Measurements from ENCODE around the gene CHGA. TPM values are rescaled to one million over a fixed set of nuclear protein-coding genes. Genes with fewer than 3 reads are reported as not detected.

Gene CHGA
- total and polyA plus RNA-seq, 2 donors, result 0.71 to 4.3 TPM

GRCh38 chr14:92940543-92940942 is 17.6 kb downstream of the CHGA start:
- Histone ChIP-seq H3K4me3 (ENCODE audit: low read length in 2 of 2) (no peak overlapping the region), H3K4me1 (ENCODE audit: control insufficient read depth in 2 of 2, insufficient read depth in 2 of 2, low read length in 2 of 2) (no peaks in the 10 kb centered on the region), H3K27me3 (ENCODE audit: control insufficient read depth in 2 of 2, insufficient read depth in 1 of 2, low read length in 1 of 2) (no peaks in the 10 kb centered on the region), H3K27ac (ENCODE audit: low read depth in 1 of 2, low read length in 1 of 2) (no peak overlapping the region), H3K36me3 (ENCODE audit: control insufficient read depth in 2 of 2, insufficient read depth in 2 of 2, low read length in 1 of 2) (peaks cover 0 to 15% of the 10 kb centered on the region in 2 donors), H3K9me3 (ENCODE audit: control insufficient read depth in 2 of 2, insufficient read depth in 1 of 2, low read length in 1 of 2) (no peaks in the 10 kb centered on the region)
- WGBS, result 93% methylated on average over 11 of the region's 11 CpGs
- DNase-seq (ENCODE audit: low read depth in 6 of 9, low spot score in 9 of 9), result no peak

- Histone ChIP-seq H3K27me3 (ENCODE audit: control insufficient read depth in 2 of 2, insufficient read depth in 1 of 2, low read length in 1 of 2) (no peaks in the 10 kb centered on the region), H3K27ac (ENCODE audit: low read depth in 1 of 2, low read length in 1 of 2) (no peak overlapping the region), H3K4me3 (ENCODE audit: low read length in 2 of 2) (no peak overlapping the region), H3K9me3 (ENCODE audit: control insufficient read depth in 2 of 2, insufficient read depth in 1 of 2, low read length in 1 of 2) (no peaks in the 10 kb centered on the region), H3K36me3 (ENCODE audit: control insufficient read depth in 2 of 2, insufficient read depth in 2 of 2, low read length in 1 of 2) (peaks cover 0 to 19% of the 10 kb centered on the region in 2 donors), H3K4me1 (ENCODE audit: control insufficient read depth in 2 of 2, insufficient read depth in 2 of 2, low read length in 2 of 2) (no peaks in the 10 kb centered on the region)
- DNase-seq (ENCODE audit: low read depth in 6 of 9, low spot score in 9 of 9), result no peak
- WGBS, result 98% methylated on average over 30 of the region's 30 CpGs
Observed at GRCh38 chr14:92941531-92941930, 18.6 kb downstream of the CHGA start.

GRCh38 chr14:92942136-92942535 is 19.2 kb downstream of the CHGA start:
- 92% methylated on average over 5 of the region's 5 CpGs for WGBS
- Histone ChIP-seq H3K4me3 (ENCODE audit: low read length in 2 of 2) (no peak overlapping the region), H3K36me3 (ENCODE audit: control insufficient read depth in 2 of 2, insufficient read depth in 2 of 2, low read length in 1 of 2) (peaks cover 0 to 19% of the 10 kb centered on the region in 2 donors), H3K27me3 (ENCODE audit: control insufficient read depth in 2 of 2, insufficient read depth in 1 of 2, low read length in 1 of 2) (no peaks in the 10 kb centered on the region), H3K9me3 (ENCODE audit: control insufficient read depth in 2 of 2, insufficient read depth in 1 of 2, low read length in 1 of 2) (no peaks in the 10 kb centered on the region), H3K27ac (ENCODE audit: low read depth in 1 of 2, low read length in 1 of 2) (no peak overlapping the region), H3K4me1 (ENCODE audit: control insufficient read depth in 2 of 2, insufficient read depth in 2 of 2, low read length in 2 of 2) (no peaks in the 10 kb centered on the region)
- no peak for DNase-seq (ENCODE audit: low read depth in 6 of 9, low spot score in 9 of 9)

GRCh38 chr14:92942576-92942975 is 19.6 kb downstream of the CHGA start:
- H3K27me3 ChIP-seq (ENCODE audit: control insufficient read depth in 2 of 2, insufficient read depth in 1 of 2, low read length in 1 of 2), result no peaks in the 10 kb centered on the region
- H3K4me3 ChIP-seq (ENCODE audit: low read length in 2 of 2), result no peak overlapping the region
- no peaks in the 10 kb centered on the region for H3K9me3 ChIP-seq (ENCODE audit: control insufficient read depth in 2 of 2, insufficient read depth in 1 of 2, low read length in 1 of 2)
- DNase-seq (ENCODE audit: low read depth in 6 of 9, low spot score in 9 of 9), result no peak
- H3K27ac ChIP-seq (ENCODE audit: low read depth in 1 of 2, low read length in 1 of 2), result no peak overlapping the region
- WGBS, result 99% methylated on average over 8 of the region's 8 CpGs
- no peaks in the 10 kb centered on the region for H3K4me1 ChIP-seq (ENCODE audit: control insufficient read depth in 2 of 2, insufficient read depth in 2 of 2, low read length in 2 of 2)
- H3K36me3 ChIP-seq (ENCODE audit: control insufficient read depth in 2 of 2, insufficient read depth in 2 of 2, low read length in 1 of 2), result peaks cover 0 to 19% of the 10 kb centered on the region in 2 donors

- no peaks in the 10 kb centered on the region for H3K27me3 ChIP-seq (ENCODE audit: control insufficient read depth in 2 of 2, insufficient read depth in 1 of 2, low read length in 1 of 2)
- peaks cover 0 to 19% of the 10 kb centered on the region in 2 donors for H3K36me3 ChIP-seq (ENCODE audit: control insufficient read depth in 2 of 2, insufficient read depth in 2 of 2, low read length in 1 of 2)
- DNase-seq (ENCODE audit: low read depth in 6 of 9, low spot score in 9 of 9), result no peak
- 96% methylated on average over 30 of the region's 30 CpGs for WGBS
- no peak overlapping the region for H3K4me3 ChIP-seq (ENCODE audit: low read length in 2 of 2)
- H3K4me1 ChIP-seq (ENCODE audit: control insufficient read depth in 2 of 2, insufficient read depth in 2 of 2, low read length in 2 of 2), result no peaks in the 10 kb centered on the region
- H3K27ac ChIP-seq (ENCODE audit: low read depth in 1 of 2, low read length in 1 of 2), result no peak overlapping the region
- H3K9me3 ChIP-seq (ENCODE audit: control insufficient read depth in 2 of 2, insufficient read depth in 1 of 2, low read length in 1 of 2), result no peaks in the 10 kb centered on the region
Observed at GRCh38 chr14:92942976-92943710, 20.2 kb downstream of the CHGA start.

GRCh38 chr14:92943855-92944570 is 21.1 kb downstream of the CHGA start:
- Histone ChIP-seq H3K27me3 (ENCODE audit: control insufficient read depth in 2 of 2, insufficient read depth in 1 of 2, low read length in 1 of 2) (no peaks in the 10 kb centered on the region), H3K27ac (ENCODE audit: low read depth in 1 of 2, low read length in 1 of 2) (no peak overlapping the region), H3K36me3 (ENCODE audit: control insufficient read depth in 2 of 2, insufficient read depth in 2 of 2, low read length in 1 of 2) (peaks cover 0 to 19% of the 10 kb centered on the region in 2 donors), H3K9me3 (ENCODE audit: control insufficient read depth in 2 of 2, insufficient read depth in 1 of 2, low read length in 1 of 2) (no peaks in the 10 kb centered on the region), H3K4me3 (ENCODE audit: low read length in 2 of 2) (no peak overlapping the region), H3K4me1 (ENCODE audit: control insufficient read depth in 2 of 2, insufficient read depth in 2 of 2, low read length in 2 of 2) (no peaks in the 10 kb centered on the region)
- WGBS, result 96% methylated on average over 17 of the region's 17 CpGs
- DNase-seq (ENCODE audit: low read depth in 6 of 9, low spot score in 9 of 9), result no peak

- Histone ChIP-seq H3K27ac (ENCODE audit: low read depth in 1 of 2, low read length in 1 of 2) (no peak overlapping the region), H3K27me3 (ENCODE audit: control insufficient read depth in 2 of 2, insufficient read depth in 1 of 2, low read length in 1 of 2) (no peaks in the 10 kb centered on the region), H3K36me3 (ENCODE audit: control insufficient read depth in 2 of 2, insufficient read depth in 2 of 2, low read length in 1 of 2) (peaks cover 0 to 21% of the 10 kb centered on the region in 2 donors), H3K4me1 (ENCODE audit: control insufficient read depth in 2 of 2, insufficient read depth in 2 of 2, low read length in 2 of 2) (no peaks in the 10 kb centered on the region), H3K9me3 (ENCODE audit: control insufficient read depth in 2 of 2, insufficient read depth in 1 of 2, low read length in 1 of 2) (no peaks in the 10 kb centered on the region), H3K4me3 (ENCODE audit: low read length in 2 of 2) (no peak overlapping the region)
- DNase-seq (ENCODE audit: low read depth in 6 of 9, low spot score in 9 of 9), result no peak
- WGBS, result 98% methylated on average over 12 of the region's 12 CpGs
Observed at GRCh38 chr14:92944976-92945375, 22.0 kb downstream of the CHGA start.

GRCh38 chr14:92945544-92945943 is 22.6 kb downstream of the CHGA start:
- WGBS, result 97% methylated on average over 12 of the region's 12 CpGs
- Histone ChIP-seq H3K36me3 (ENCODE audit: control insufficient read depth in 2 of 2, insufficient read depth in 2 of 2, low read length in 1 of 2) (peaks cover 0 to 24% of the 10 kb centered on the region in 2 donors), H3K27ac (ENCODE audit: low read depth in 1 of 2, low read length in 1 of 2) (no peak overlapping the region), H3K4me1 (ENCODE audit: control insufficient read depth in 2 of 2, insufficient read depth in 2 of 2, low read length in 2 of 2) (no peaks in the 10 kb centered on the region), H3K4me3 (ENCODE audit: low read length in 2 of 2) (no peak overlapping the region), H3K27me3 (ENCODE audit: control insufficient read depth in 2 of 2, insufficient read depth in 1 of 2, low read length in 1 of 2) (no peaks in the 10 kb centered on the region), H3K9me3 (ENCODE audit: control insufficient read depth in 2 of 2, insufficient read depth in 1 of 2, low read length in 1 of 2) (no peaks in the 10 kb centered on the region)
- DNase-seq (ENCODE audit: low read depth in 6 of 9, low spot score in 9 of 9), result no peak

All from thymus (tissue), 11 donors.